Ascending aorta (tissue), 2 donors: ENCODE measurements around the gene HELB. TPM values are rescaled to one million over a fixed set of nuclear protein-coding genes. Genes with fewer than 3 reads are reported as not detected.

ENCODE experiments used
- DNase-seq, 2 donors: peaks; one replicate each; pipeline ENCODE4 v3.0.0-alpha.2; 2019; ENCODE audit warnings: low spot score in 2 of 2
- H3K27ac ChIP-seq, 2 donors: fragments of 200-600 bp; sonication (generic); one replicate each; pipeline ENCODE4 v1.5.1; 2016 to 2017; ENCODE audit warnings: mild to moderate bottlenecking in 1 of 2
- H3K27me3 ChIP-seq: fragments of 200-600 bp; sonication (generic); one replicate; pipeline ENCODE4 v1.5.1; 2017
- H3K36me3 ChIP-seq, 2 donors: fragments of 200-600 bp; sonication (generic); one replicate each; pipeline ENCODE4 v1.5.1; 2016
- H3K4me1 ChIP-seq, 2 donors: fragments of 200-600 bp; sonication (generic); one replicate each; pipeline ENCODE4 v1.5.1; 2016 to 2017; ENCODE audit warnings: mild to moderate bottlenecking in 1 of 2
- H3K4me3 ChIP-seq, 2 donors: fragments of 200-600 bp; sonication (generic); one replicate each; pipeline ENCODE4 v1.5.1; 2016 to 2017; ENCODE audit warnings: mild to moderate bottlenecking in 1 of 2
- H3K9me3 ChIP-seq, 2 donors: fragments of 200-600 bp; sonication (generic); one replicate each; pipeline ENCODE4 v1.5.1; 2016
- intact Hi-C: fragments of 100-400 bp; cut with DNase I; formaldehyde crosslinking; loops from one replicate; pipeline ENCODE4 v1.15.1; 2023
- total RNA-seq: library from RNA; depleted of rRNA; stranded (reverse); fragments of >200 nt; gene quantifications from one replicate; pipeline ENCODE4 v1.1.0, GENCODE V29; 2016
- TF ChIP-seq, protein P1 (sequence below), 3 experiments: fragments of 200-600 bp in 2 of 3; fragments of 450-650 bp in 1 of 3; sonication (generic) in 2 of 3; IDR thresholded peaks; one replicate each; pipeline ENCODE4 v1.5.1; 2016 to 2019; ENCODE audit warnings: antibody characterized with exemption in 3 of 3, mild to moderate bottlenecking in 1 of 3, moderate library complexity in 1 of 3

The HELB gene
- total RNA-seq, 1 donor from 2014 or later = 3.1 TPM

DNA sequence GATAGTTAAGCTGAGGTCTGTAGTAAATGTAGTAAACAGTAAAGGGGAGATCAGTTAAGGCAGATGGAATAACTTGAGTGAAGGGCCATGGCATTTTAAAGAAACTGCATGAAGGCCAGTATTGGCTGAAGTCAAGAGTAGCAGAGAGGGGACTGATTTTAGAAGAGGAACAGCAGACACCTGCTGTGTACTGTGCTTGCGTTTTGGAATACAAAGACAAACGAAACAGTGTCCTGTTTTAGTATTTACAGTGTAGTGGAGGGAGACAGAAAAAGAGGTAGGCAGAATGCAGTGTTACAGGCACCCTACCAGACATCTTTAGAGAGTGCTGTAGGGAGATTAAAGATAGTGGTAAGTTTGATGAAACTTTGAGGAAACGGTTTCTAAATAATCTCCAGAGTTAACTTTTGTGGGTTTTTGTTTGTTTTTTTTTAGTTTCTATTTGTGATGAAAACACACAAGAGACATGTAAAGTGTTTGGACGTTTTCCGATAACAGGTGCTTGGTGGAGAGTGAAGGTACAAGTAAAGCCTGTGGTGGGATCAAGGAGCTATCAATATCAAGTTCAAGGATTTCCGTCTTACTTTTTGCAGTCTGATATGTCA, 2.1 kb downstream of the HELB start:
- Histone ChIP-seq H3K4me3 (no peak overlapping the region), H3K9me3 (no peaks in the 10 kb centered on the region), H3K36me3 (no peaks in the 10 kb centered on the region), H3K27me3 (no peaks in the 10 kb centered on the region), H3K4me1 (peaks cover 0 to 4% of the 10 kb centered on the region in 2 donors), H3K27ac (no peak overlapping the region)
- intact Hi-C loops = loop anchor here (5.0 to 10.0 kb wide), 5 partner anchors 117 to 1027 kb away; partner anchors contain the start of genes CAND1, IRAK3, LLPH and MSRB3
- TF ChIP-seq, protein P1, sequence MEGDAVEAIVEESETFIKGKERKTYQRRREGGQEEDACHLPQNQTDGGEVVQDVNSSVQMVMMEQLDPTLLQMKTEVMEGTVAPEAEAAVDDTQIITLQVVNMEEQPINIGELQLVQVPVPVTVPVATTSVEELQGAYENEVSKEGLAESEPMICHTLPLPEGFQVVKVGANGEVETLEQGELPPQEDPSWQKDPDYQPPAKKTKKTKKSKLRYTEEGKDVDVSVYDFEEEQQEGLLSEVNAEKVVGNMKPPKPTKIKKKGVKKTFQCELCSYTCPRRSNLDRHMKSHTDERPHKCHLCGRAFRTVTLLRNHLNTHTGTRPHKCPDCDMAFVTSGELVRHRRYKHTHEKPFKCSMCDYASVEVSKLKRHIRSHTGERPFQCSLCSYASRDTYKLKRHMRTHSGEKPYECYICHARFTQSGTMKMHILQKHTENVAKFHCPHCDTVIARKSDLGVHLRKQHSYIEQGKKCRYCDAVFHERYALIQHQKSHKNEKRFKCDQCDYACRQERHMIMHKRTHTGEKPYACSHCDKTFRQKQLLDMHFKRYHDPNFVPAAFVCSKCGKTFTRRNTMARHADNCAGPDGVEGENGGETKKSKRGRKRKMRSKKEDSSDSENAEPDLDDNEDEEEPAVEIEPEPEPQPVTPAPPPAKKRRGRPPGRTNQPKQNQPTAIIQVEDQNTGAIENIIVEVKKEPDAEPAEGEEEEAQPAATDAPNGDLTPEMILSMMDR (IDR thresholded peaks at IDR 0.05) = no peak
- no peak for DNase-seq

DNA sequence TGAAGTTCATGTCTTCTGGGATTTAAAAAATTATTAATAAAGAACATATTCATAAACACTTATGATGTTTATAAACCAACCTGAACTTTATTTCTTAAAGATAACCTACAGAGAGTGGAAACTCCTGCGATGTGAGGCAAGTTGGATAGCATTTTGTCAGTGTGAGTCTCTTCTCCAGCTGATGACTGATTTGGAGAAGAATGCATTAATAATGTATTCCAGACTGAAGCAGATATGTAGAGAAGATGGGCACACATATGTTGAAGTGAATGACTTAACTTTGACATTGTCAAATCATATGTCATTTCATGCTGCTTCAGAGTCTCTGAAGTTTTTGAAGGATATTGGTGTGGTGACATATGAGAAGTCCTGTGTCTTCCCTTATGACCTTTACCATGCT, 7.3 kb downstream of the HELB start:
- H3K27me3 ChIP-seq = no peaks in the 10 kb centered on the region
- H3K36me3 ChIP-seq = peaks cover 4 to 5% of the 10 kb centered on the region in 2 donors
- no peaks in the 10 kb centered on the region for H3K9me3 ChIP-seq
- no peaks in the 10 kb centered on the region for H3K4me1 ChIP-seq
- DNase-seq = no peak
- intact Hi-C loops = loop anchor here (10.0 kb wide), 1 partner anchor 955 kb away; the partner anchor contains the start of gene CAND1
- H3K27ac ChIP-seq = no peak overlapping the region
- H3K4me3 ChIP-seq = no peak overlapping the region
- TF ChIP-seq, protein P1 (IDR thresholded peaks at IDR 0.05) = no peak

DNA sequence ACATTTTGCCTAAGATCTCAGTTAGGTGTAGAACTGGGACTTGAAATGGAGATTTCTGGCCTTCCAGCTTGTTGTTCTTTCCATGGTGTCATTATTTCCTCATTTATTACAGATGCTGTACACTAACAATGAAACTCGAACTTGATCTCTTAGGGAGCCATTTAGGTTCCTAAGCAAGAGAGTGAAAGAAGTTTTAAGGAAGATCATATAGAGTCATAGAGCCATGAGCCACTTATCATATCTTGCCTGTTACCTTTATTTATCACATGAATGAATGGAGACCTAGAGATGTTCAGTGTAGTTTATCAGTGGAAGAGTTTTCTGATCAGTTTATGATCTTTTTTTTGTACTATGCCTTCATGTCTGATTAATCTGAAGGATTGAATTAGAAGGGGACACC, 9.9 kb downstream of the HELB start:
- peaks cover 5 to 8% of the 10 kb centered on the region in 2 donors for H3K36me3 ChIP-seq
- intact Hi-C loops = no loop called here
- H3K9me3 ChIP-seq = no peaks in the 10 kb centered on the region
- H3K4me1 ChIP-seq = no peaks in the 10 kb centered on the region
- no peak for DNase-seq
- H3K4me3 ChIP-seq = no peak overlapping the region
- no peak overlapping the region for H3K27ac ChIP-seq
- H3K27me3 ChIP-seq = no peaks in the 10 kb centered on the region
- TF ChIP-seq, protein P1 (IDR thresholded peaks at IDR 0.05) = no peak

DNA sequence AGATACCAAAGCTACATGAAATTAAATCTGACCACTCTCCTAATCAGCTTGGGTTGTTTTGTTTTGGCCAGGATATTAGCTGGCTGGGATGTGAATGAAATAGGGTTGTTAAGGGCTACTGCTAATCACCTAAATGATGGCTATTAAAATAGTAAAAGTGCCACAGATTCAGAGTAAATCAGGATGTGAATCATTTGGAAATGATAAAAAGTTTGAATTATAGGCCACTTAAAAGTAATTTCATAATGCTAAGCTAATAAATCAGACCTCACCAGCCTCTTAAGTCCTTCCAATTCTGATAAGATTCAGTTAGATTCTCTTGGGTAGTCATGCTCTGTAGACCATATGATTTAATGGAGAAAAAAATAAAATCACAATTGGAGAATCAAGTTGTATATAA, 12.0 kb downstream of the HELB start:
- TF ChIP-seq, protein P1 (IDR thresholded peaks at IDR 0.05) = no peak
- no peak overlapping the region for H3K27ac ChIP-seq
- H3K36me3 ChIP-seq = peaks cover 5 to 8% of the 10 kb centered on the region in 2 donors
- intact Hi-C loops = no loop called here
- no peaks in the 10 kb centered on the region for H3K27me3 ChIP-seq
- no peak for DNase-seq
- H3K9me3 ChIP-seq = no peaks in the 10 kb centered on the region
- no peak overlapping the region for H3K4me3 ChIP-seq
- H3K4me1 ChIP-seq = no peaks in the 10 kb centered on the region

DNA sequence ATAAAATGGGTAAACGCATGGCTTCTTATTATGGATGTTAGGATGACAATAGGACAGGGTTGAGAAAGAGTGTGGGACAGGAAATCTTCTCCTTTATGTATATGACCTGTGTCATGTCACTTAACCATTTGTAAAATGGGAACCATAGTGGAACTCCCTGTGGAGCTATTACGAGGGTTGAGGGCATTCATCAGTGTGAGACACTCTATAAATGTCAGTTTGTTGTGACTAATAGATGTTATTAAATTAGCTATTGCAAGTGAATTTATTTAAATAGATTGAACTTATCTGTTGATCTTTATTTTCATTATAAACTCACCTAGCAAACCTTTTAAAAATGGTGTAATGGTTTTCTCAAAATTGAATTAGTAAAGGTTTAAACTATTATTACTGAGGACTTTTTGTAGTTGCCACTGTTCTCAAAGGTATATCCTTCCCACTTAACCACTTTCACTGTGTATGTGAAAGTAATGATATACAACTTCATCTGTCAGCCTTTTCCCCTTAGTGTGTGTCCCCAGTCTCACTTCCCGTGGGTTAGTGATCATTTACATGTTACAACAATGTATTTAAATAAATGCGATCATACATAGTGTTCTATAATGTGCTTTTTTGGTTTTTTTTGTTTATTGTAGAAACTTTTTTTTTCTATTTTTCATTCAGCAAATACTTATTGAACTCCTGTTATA, 17.1 kb downstream of the HELB start:
- Histone ChIP-seq H3K4me3 (no peak overlapping the region), H3K9me3 (no peaks in the 10 kb centered on the region), H3K36me3 (peaks cover 4 to 9% of the 10 kb centered on the region in 2 donors), H3K27ac (no peak overlapping the region), H3K4me1 (no peaks in the 10 kb centered on the region), H3K27me3 (no peaks in the 10 kb centered on the region)
- intact Hi-C loops = no loop called here
- TF ChIP-seq, protein P1 (IDR thresholded peaks at IDR 0.05) = no peak
- DNase-seq = no peak
